ENCODE measurements around the gene CT45A6.
"Not testable (repeated sequence)": the region's sequence is repeated elsewhere in the genome, so short reads cannot be mapped to it uniquely, and the experiment has no call there.

DNA sequence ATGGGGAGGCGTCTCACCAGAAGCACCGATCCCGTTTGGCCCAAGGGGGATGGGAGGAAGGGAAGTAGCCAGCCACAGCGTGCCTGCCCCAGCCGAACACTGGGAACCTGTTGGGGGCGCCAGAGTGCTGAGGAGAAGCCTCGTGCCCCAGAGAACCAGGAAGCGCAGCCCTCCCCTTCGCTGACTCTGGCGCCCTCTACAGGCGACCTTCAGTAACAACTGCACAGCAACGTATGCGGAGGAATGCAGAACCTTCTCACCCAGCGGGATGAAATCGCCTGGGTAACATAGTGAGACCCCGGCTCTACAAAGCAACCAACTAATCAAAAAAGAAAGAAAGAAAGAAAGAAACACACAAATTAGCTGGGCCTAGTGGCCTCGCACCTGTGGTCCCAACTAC is 34.6 kb upstream of the CT45A6 start, which contains the start of gene CT45A7:
- not testable (repeated sequence) for TF ChIP-seq EZH2phosphoT487 (IDR thresholded peaks at IDR 0.05; ENCODE audit: borderline replicate concordance); SRF (IDR thresholded peaks at IDR 0.05; ENCODE audit: low read depth); CBX3 (IDR thresholded peaks at IDR 0.05; ENCODE audit: low read depth); POLR2AphosphoS5 (IDR thresholded peaks at IDR 0.05; ENCODE audit: low read depth, low read length); POLR2A (IDR thresholded peaks at IDR 0.05; ENCODE audit: borderline replicate concordance, extremely low read depth, insufficient read depth, insufficient read length)

All from HCT116 (cell line).